Mesothelial cell of epicardium (in vitro differentiated cells): ENCODE measurements around the gene CWC25. TPM values are rescaled to one million over a fixed set of nuclear protein-coding genes. Genes with fewer than 3 reads are reported as not detected.

Experiments used
- DNase-seq, 2 experiments: peaks; one replicate each; pipeline ENCODE4 v3.0.0; 2021; ENCODE audit warnings: low spot score in 2 of 2; ENCODE audit not compliant: unreplicated experiment in 2 of 2
- H3K27ac Mint-ChIP-seq: 2 replicates; pipeline ENCODE4 v1.8.0; 2021; ENCODE audit warnings: mixed read lengths
- H3K27me3 Mint-ChIP-seq: 2 replicates; pipeline ENCODE4 v1.8.0; 2021; ENCODE audit warnings: low read depth, mixed read lengths
- H3K36me3 Mint-ChIP-seq: 2 replicates; pipeline ENCODE4 v1.8.0; 2021; ENCODE audit warnings: mixed read lengths
- H3K4me1 Mint-ChIP-seq: 2 replicates; pipeline ENCODE4 v1.8.0; 2021; ENCODE audit warnings: mixed read lengths
- H3K4me3 Mint-ChIP-seq: 2 replicates; pipeline ENCODE4 v1.8.0; 2021; ENCODE audit warnings: mild to moderate bottlenecking, moderate library complexity, mixed read lengths
- H3K9me3 Mint-ChIP-seq: 2 replicates; pipeline ENCODE4 v1.8.0; 2021; ENCODE audit warnings: mixed read lengths
- total RNA-seq: library from RNA; stranded (reverse); gene quantifications from 3 replicates; pipeline ENCODE4 v1.2.1, GENCODE V29; 2021
- TF ChIP-seq, protein P1 (sequence below): fragments of 200-600 bp; sonication (generic); IDR thresholded peaks from one replicate; pipeline ENCODE4 v1.5.0; 2021; ENCODE audit warnings: antibody characterized with exemption; ENCODE audit not compliant: unreplicated experiment

CWC25 gene
- total RNA-seq, 1 donor from 2014 or later: 19.5 TPM

GRCh38 chr17:38871247-38872015 lies 46.3 kb upstream of the CWC25 start:
- Mint-ChIP-seq H3K4me3 (peak overlapping the region; percentile 100), H3K27me3 (no peaks in the 10 kb centered on the region), H3K27ac (peak overlapping the region; percentile 89), H3K9me3 (no peaks in the 10 kb centered on the region), H3K36me3 (no peaks in the 10 kb centered on the region), H3K4me1 (peaks cover 60% of the 10 kb centered on the region)
- TF ChIP-seq, protein P1, sequence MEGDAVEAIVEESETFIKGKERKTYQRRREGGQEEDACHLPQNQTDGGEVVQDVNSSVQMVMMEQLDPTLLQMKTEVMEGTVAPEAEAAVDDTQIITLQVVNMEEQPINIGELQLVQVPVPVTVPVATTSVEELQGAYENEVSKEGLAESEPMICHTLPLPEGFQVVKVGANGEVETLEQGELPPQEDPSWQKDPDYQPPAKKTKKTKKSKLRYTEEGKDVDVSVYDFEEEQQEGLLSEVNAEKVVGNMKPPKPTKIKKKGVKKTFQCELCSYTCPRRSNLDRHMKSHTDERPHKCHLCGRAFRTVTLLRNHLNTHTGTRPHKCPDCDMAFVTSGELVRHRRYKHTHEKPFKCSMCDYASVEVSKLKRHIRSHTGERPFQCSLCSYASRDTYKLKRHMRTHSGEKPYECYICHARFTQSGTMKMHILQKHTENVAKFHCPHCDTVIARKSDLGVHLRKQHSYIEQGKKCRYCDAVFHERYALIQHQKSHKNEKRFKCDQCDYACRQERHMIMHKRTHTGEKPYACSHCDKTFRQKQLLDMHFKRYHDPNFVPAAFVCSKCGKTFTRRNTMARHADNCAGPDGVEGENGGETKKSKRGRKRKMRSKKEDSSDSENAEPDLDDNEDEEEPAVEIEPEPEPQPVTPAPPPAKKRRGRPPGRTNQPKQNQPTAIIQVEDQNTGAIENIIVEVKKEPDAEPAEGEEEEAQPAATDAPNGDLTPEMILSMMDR: no peak
- no peak for DNase-seq

DNA sequence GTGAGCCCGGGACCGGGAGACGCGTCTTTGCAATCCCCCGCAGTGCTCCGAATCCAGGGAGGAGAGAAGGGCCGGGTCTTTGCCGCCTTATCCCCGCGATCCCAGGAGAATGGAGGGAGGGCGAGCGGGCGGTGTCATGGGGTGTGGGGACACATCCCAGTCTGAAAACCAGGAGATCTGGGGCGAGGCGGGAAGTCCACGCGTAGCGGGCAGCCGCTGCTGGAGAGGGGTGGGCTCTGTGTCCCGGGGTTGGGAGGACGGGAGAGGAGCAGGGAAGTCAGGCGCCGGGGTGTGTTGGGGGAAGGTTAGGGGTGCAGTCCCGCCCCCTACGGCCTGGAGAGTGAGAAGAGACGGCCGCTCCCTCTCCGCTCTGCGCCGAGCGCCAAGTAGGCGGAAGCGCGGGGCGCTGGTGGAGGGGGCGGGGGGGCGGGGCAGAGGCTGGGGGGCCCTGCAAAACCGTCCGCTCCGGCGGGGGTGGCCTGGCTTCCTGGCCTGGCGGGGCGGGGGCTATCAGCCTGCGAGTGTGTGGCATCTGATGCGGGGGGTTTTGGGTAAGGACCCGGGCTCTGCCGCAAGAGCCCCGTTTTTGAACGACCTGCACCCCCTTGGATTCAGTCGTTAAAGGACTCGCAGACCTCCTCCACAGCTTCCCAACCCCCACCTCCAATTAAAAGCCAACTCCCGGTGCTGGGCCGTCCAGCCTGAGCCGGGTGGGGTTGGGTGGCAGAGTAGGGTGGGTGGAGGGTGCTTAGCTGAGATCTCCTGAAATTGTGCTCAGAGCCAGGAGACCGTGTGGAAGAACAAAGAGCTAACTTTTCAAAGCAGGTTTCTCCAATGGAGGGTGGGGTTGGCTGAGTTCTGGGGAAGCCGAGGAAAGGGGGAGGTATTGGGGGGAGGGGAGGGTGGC lies 45.4 kb upstream of the CWC25 start:
- no peaks in the 10 kb centered on the region for H3K9me3 Mint-ChIP-seq
- no peaks in the 10 kb centered on the region for H3K27me3 Mint-ChIP-seq
- TF ChIP-seq, protein P1: no peak
- DNase-seq: peak; percentile 45 to 67
- peak overlapping the region; percentile 99 for H3K27ac Mint-ChIP-seq
- peak overlapping the region; percentile 100 for H3K4me3 Mint-ChIP-seq
- peaks cover 53% of the 10 kb centered on the region for H3K4me1 Mint-ChIP-seq
- no peaks in the 10 kb centered on the region for H3K36me3 Mint-ChIP-seq

- no peaks in the 10 kb centered on the region for H3K36me3 Mint-ChIP-seq
- H3K9me3 Mint-ChIP-seq: no peaks in the 10 kb centered on the region
- peak; percentile 78 to 90 for DNase-seq
- TF ChIP-seq, protein P1: no peak
- peak within 1 kb of the TSS; percentile 99 for H3K27ac Mint-ChIP-seq
- peaks cover 45% of the 10 kb centered on the region for H3K4me1 Mint-ChIP-seq
- H3K4me3 Mint-ChIP-seq: peak within 1 kb of the TSS; percentile 100
- H3K27me3 Mint-ChIP-seq: no peaks in the 10 kb centered on the region
These were observed 44.6 kb upstream of the CWC25 start, which contains the start of gene LASP1 for GRCh38 chr17:38869526-38870258. Gene LASP1 (plus strand): TSS chr17:38870058. CDS start chr17:38870190, 132 bp downstream.

DNA sequence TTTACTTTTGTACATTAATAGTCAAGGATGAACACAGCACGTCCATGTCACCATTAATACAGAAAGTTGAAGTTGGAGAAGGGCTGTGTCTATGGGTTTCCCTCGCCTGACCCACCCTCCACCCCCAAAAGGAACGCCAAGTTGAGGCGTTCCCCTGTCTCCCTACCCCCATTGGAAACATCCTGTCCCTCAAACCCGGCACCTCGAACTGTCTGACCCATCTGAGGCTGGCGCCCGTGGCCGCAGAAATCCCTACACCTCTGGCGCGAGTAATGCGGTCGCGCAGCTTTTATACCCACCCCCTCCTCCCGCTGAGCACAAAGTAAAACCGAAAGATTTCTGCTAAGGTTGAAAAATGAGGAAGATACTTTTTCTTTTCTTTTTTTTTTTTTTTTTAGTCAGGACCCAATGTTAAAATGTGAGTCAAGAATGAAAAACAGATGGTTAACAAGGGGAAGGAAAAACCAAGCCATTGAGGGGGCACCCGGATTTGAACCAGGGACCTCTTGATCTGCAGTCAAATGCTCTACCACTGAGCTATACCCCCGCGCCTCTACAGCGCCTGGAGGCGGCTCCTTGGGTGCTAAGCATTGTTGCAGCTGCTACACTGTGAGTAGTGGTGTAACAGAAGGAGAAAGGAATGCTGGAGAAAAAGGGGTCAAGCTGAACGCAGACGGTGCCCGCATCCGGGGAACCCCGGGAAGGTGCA lies 43.9 kb upstream of the CWC25 start:
- Mint-ChIP-seq H3K4me1 (peaks cover 37% of the 10 kb centered on the region), H3K27me3 (no peaks in the 10 kb centered on the region), H3K27ac (peak overlapping the region; percentile 99), H3K36me3 (no peaks in the 10 kb centered on the region), H3K4me3 (peak overlapping the region; percentile 100), H3K9me3 (no peaks in the 10 kb centered on the region)
- peak; percentile 85 to 98 for DNase-seq
- TF ChIP-seq, protein P1: no peak
